Loucy (cell line): ENCODE results near the gene NOTCH3.

Source experiments
- H2AFZ ChIP-seq: fragments of 200-600 bp; sonication (generic); 2 replicates; pipeline ENCODE4 v1.6.0; 2016; ENCODE audit warnings: antibody characterized with exemption, mild to moderate bottlenecking, low read length, moderate library complexity
- H3F3A ChIP-seq: fragments of 200-600 bp; 2 replicates; pipeline ENCODE4 v1.6.0; 2016; ENCODE audit warnings: antibody characterized with exemption, low read depth, mild to moderate bottlenecking
- H3K27me3 ChIP-seq: fragments of 200-600 bp; sonication (generic); 2 replicates; pipeline ENCODE4 v1.6.1; 2014; ENCODE audit warnings: low read length, mild to moderate bottlenecking; ENCODE audit not compliant: insufficient read depth, poor library complexity, severe bottlenecking
- H3K36me3 ChIP-seq: fragments of 200-600 bp; sonication (generic); 2 replicates; pipeline ENCODE4 v1.6.1; 2016; ENCODE audit warnings: low read length; ENCODE audit not compliant: insufficient read depth
- H3K4me1 ChIP-seq: fragments of 200-600 bp; sonication (generic); 2 replicates; pipeline ENCODE4 v1.5.1; 2014; ENCODE audit warnings: low read length, mild to moderate bottlenecking; ENCODE audit not compliant: insufficient read depth, poor library complexity, severe bottlenecking
- H3K4me2 ChIP-seq: fragments of 200-600 bp; sonication (generic); 2 replicates; pipeline ENCODE4 v1.6.0; 2014; ENCODE audit warnings: antibody characterized with exemption, low read length, low read depth, mild to moderate bottlenecking; ENCODE audit not compliant: poor library complexity, severe bottlenecking
- H3K4me3 ChIP-seq: fragments of 200-600 bp; sonication (generic); 2 replicates; pipeline ENCODE4 v1.5.1; 2014; ENCODE audit warnings: low read length, mild to moderate bottlenecking, mixed read lengths; ENCODE audit not compliant: poor library complexity, severe bottlenecking
- H3K79me2 ChIP-seq: fragments of 200-600 bp; sonication (generic); 2 replicates; pipeline ENCODE4 v1.6.1; 2014; ENCODE audit warnings: low read length; ENCODE audit not compliant: insufficient read depth
- H3K9ac ChIP-seq: fragments of 200-600 bp; sonication (generic); 2 replicates; pipeline ENCODE4 v1.6.0; 2014; ENCODE audit warnings: mild to moderate bottlenecking, low read depth, low read length, moderate library complexity; ENCODE audit not compliant: poor library complexity, severe bottlenecking
- H3K9me2 ChIP-seq: fragments of 200-600 bp; sonication (generic); replicated peaks from 2 replicates; pipeline ENCODE4 v1.6.1; 2016; ENCODE audit warnings: low read depth, low read length, mixed read lengths
- H3K9me3 ChIP-seq: fragments of 200-600 bp; sonication (generic); 2 replicates; pipeline ENCODE4 v1.6.1; 2014; ENCODE audit warnings: mild to moderate bottlenecking, antibody characterized with exemption, low read length, low read depth; ENCODE audit not compliant: insufficient read depth
- H4K20me1 ChIP-seq: fragments of 200-600 bp; sonication (generic); 2 replicates; pipeline ENCODE4 v1.6.0; 2014; ENCODE audit warnings: antibody characterized with exemption, low read length, mild to moderate bottlenecking; ENCODE audit not compliant: insufficient read depth, poor library complexity, severe bottlenecking
- EZH2phosphoT487 ChIP-seq: fragments of 200-600 bp; IDR thresholded peaks from 2 replicates; pipeline ENCODE4 v1.6.1; 2018; ENCODE audit warnings: antibody characterized with exemption, mild to moderate bottlenecking, moderate library complexity, borderline replicate concordance
- TF ChIP-seq, protein P1 (sequence below): fragments of 200-600 bp; sonication (generic); conservative IDR thresholded peaks from 2 replicates; pipeline ENCODE4 v1.5.1; 2014; ENCODE audit warnings: mild to moderate bottlenecking, antibody characterized with exemption, low read length

Gene NOTCH3

DNA sequence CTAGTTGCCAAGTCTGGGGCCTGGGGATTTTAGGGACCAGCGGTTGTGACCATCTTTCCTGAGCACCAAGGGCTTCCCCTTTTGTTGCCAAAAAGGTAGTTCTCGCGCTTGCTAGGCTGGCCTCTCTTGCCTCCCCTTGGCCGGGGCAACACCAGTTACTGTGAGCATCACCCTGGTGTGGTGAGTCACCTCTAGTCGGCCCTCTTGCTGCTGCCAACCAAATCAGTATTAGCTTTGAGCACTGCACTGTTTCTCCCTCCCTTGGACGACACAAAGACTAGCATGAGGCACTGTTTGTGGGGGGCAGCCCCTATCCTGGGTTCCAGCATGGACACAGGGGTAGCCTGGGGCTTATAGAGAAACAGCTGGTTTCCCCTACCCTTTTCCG lies 86.6 kb downstream of the NOTCH3 start:
- Histone ChIP-seq H3K9me3 (no peaks in the 10 kb centered on the region), H4K20me1 (no peaks in the 10 kb centered on the region), H3K9ac (no peak overlapping the region), H3K9me2 (no peaks in the 10 kb centered on the region), H3K36me3 (peaks cover 44% of the 10 kb centered on the region; the same call in 1 of the 2 replicates), H3K4me3 (no peak overlapping the region), H3K27me3 (no peaks in the 10 kb centered on the region), H3F3A (no peaks in the 10 kb centered on the region), H3K4me2 (no peak overlapping the region), H3K4me1 (no peaks in the 10 kb centered on the region), H2AFZ (no peak overlapping the region), H3K79me2 (no peaks in the 10 kb centered on the region)
- TF ChIP-seq EZH2phosphoT487 = no peak
- TF ChIP-seq, protein P1, sequence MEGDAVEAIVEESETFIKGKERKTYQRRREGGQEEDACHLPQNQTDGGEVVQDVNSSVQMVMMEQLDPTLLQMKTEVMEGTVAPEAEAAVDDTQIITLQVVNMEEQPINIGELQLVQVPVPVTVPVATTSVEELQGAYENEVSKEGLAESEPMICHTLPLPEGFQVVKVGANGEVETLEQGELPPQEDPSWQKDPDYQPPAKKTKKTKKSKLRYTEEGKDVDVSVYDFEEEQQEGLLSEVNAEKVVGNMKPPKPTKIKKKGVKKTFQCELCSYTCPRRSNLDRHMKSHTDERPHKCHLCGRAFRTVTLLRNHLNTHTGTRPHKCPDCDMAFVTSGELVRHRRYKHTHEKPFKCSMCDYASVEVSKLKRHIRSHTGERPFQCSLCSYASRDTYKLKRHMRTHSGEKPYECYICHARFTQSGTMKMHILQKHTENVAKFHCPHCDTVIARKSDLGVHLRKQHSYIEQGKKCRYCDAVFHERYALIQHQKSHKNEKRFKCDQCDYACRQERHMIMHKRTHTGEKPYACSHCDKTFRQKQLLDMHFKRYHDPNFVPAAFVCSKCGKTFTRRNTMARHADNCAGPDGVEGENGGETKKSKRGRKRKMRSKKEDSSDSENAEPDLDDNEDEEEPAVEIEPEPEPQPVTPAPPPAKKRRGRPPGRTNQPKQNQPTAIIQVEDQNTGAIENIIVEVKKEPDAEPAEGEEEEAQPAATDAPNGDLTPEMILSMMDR = no peak

DNA sequence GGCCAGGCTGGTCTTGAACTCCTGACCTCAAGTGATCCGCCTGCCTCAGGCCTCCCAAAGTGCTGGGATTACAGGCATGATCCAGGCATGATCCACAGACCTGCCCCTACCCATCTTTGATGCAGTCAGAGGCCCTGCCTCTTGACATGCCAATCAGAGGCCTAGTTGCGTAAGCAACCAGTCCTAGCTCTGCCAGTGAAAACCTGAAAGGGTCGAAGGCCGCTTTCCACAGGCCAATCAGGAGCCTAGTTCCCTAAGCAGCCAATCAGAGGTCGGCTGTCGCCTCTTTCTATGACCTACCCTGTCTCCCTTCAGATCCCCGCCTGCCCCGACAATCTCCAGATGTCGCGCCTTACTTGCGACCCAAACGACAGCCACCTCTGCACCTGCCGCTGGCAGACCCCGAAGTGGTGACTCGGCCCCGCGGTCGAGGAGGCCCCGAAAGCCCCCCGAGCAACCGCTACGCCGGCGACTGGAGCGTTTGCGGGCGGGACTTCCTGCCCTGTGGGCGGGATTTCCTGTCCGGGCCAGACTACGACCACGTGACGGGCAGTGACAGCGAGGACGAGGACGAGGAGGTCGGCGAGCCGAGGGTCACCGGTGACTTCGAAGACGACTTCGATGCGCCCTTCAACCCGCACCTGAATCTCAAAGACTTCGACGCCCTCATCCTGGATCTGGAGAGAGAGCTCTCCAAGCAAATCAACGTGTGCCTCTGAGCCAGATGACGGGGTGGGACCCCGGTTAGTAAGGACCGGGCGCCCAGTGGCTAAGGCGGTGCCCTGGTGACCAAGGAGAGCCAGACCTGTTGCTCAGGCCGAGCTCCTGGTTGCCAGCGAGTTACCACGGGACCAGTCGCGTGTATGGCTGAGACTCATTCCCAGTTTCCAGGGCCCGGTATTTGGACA lies 87.3 kb downstream of the NOTCH3 start:
- TF ChIP-seq, protein P1 = no peak
- TF ChIP-seq EZH2phosphoT487 = no peak
- Histone ChIP-seq H3K27me3 (no peaks in the 10 kb centered on the region), H3K9me2 (no peaks in the 10 kb centered on the region), H3K9me3 (no peaks in the 10 kb centered on the region), H3F3A (no peaks in the 10 kb centered on the region), H3K4me2 (no peak overlapping the region), H3K4me3 (no peak overlapping the region), H3K79me2 (no peaks in the 10 kb centered on the region), H3K4me1 (no peaks in the 10 kb centered on the region), H3K36me3 (peaks cover 37% of the 10 kb centered on the region; the same call in 1 of the 2 replicates), H3K9ac (no peak overlapping the region), H2AFZ (no peak overlapping the region), H4K20me1 (no peaks in the 10 kb centered on the region)

DNA sequence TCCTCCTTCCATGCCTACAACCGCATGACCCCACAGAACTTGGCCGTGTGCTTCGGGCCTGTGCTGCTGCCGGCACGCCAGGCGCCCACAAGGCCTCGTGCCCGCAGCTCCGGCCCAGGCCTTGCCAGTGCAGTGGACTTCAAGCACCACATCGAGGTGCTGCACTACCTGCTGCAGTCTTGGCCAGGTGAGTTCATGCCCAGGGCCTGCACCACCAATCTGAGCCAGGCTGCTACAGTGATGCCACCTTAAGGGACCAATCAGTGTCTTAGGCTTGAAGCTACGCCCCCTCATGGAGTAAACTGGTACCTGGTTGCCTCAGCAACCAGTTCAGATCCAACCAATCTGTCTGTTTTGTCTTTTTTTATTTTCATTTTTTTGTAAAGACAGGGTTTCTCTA lies 88.4 kb downstream of the NOTCH3 start:
- Histone ChIP-seq H3K79me2 (no peaks in the 10 kb centered on the region), H3K4me3 (no peak overlapping the region), H3K9me2 (no peaks in the 10 kb centered on the region), H3K4me2 (no peak overlapping the region), H3K9me3 (no peaks in the 10 kb centered on the region), H2AFZ (no peak overlapping the region), H3K36me3 (peaks cover 27% of the 10 kb centered on the region; the same call in 1 of the 2 replicates), H3K9ac (no peak overlapping the region), H3K27me3 (no peaks in the 10 kb centered on the region), H4K20me1 (no peaks in the 10 kb centered on the region), H3F3A (no peaks in the 10 kb centered on the region), H3K4me1 (peaks cover 4% of the 10 kb centered on the region)
- TF ChIP-seq EZH2phosphoT487 = no peak
- TF ChIP-seq, protein P1 = no peak; the same call in 1 of the 2 replicates
